GM21786 (cell line): ENCODE data around the gene TAMM41.
"Not testable (repeated sequence)": the region's sequence is repeated elsewhere in the genome, so short reads cannot be mapped to it uniquely, and the experiment has no call there.

Source experiments
- ATAC-seq: cut with Tn5 transposase; IDR thresholded peaks from one replicate; pipeline ENCODE4 v1.9.1; 2021; ENCODE audit not compliant: unreplicated experiment

Gene TAMM41

DNA sequence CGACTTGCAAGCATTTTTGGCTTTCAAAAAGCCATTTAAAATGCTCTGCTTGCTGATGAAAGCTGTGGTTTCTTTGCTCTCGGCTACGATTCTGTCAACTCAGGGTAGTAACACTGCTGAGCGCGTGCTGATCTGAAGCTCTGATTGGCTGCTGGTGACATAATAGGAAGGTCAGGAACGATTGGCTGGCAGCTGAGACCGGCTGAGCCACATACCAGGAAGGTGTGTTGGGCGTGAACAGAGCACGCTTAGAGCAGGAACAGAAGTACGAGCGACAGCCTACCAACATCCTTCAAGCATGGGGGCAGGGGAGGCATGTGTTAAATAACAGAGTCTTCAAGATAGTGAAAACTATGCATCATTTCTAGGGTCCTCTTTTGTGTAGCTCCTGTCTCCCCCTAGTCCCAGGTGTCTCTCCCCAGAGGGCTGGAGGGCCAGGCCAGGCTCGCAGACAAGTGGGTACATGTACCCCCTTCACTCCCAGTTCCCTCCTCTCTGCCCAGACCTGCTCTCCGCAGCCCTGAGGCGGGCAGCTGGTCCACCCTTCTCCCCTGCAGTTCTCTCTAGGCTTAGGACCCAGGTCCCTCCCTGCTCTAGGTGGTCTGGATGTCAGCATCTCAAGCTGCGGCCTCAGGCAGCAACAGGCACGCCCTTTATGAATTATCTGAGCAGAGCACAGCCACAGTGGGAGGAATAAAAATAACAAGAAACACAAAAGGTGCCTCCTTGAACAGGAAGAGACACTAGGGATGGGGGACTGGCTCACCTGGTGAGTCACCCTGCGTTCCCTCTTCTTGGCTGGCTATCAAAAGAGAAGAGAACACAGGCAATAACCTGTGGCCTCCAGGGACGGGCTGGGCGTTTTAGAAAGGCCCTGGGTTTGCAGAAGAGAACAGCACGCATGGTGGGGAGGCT lies 76.0 kb downstream of the TAMM41 start:
- peak; percentile 99 for ATAC-seq

DNA sequence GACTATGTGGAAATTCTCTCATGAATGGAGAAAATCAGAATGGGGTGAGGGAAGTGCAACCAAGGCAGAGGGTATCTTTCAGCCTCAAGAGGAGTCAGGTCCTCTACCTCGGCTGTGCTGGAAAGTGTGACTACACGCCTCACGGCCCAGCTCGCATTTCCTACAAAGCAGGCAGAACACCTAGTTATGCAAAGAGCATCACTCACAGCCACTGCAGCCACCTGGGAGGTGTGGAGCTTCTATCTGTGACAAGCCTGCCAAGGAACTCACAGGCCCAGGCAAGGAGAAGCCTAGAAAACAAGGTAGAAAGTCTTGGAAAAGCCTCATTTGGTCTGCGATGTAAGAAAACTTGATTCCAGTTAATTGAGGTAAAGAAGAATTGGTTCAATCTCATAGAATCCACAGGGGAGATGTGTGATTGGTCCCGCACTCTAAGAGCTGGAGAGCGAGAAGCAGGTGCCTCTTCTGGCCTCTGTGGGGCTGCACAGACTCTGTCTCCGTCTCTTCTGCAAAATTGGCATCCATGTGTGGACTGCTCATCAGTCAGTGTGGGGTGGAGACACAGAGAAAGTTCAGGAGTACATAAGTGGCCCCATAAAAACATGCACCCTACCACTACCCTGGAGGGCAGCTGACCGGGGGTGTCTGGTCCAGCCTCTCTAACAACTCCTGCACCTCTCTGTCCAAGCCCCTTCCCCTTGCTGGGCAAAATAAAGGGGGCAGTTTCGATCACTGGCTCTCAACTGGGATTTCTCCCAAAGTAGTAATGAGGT lies 76.8 kb downstream of the TAMM41 start:
- ATAC-seq: no peak

- no peak for ATAC-seq
These were observed 78.1 kb downstream of the TAMM41 start for GRCh38 chr3:11768604-11769003.

DNA sequence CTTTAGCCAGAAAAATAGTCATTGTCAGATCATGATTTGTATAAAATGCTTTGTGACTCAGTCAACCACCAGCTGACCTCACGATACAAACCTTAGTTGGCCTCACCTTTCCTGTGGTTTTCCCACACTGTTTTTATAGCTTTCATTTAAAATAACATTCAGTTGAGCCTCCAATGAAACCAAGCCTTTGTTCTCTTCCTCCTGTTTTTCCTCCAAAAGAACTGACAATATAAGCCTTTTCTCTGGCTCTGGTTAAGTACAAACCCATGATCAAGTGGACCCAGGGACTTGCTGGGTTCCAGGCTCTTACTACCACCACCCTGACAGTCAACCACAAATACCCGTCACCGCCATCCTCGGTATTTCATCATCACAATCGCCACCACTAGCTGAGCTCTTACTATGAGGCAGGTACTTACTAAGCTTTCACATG lies 81.7 kb downstream of the TAMM41 start:
- ATAC-seq: no peak

DNA sequence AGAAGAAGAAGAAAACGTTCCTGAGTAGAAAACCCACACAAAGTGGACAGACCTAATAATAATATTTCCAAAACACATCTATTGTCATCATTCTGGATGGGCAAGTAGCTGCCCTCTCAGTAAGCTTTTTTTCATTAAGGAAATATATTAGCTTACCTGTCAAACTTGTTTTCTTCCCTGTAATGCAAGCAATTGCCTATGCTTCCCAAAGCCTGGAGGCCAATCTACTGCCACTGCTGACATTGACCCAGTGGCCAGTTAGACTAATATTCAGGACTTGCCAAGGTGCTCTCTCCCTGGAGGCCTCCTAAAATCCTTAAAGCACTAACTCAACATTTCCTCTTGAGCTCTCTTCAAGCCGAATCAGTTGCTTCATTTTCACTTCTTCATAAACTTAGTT lies 86.7 kb downstream of the TAMM41 start:
- ATAC-seq: no peak

- ATAC-seq: no peak
These were observed 88.8 kb downstream of the TAMM41 start for GRCh38 chr3:11757929-11758328.

DNA sequence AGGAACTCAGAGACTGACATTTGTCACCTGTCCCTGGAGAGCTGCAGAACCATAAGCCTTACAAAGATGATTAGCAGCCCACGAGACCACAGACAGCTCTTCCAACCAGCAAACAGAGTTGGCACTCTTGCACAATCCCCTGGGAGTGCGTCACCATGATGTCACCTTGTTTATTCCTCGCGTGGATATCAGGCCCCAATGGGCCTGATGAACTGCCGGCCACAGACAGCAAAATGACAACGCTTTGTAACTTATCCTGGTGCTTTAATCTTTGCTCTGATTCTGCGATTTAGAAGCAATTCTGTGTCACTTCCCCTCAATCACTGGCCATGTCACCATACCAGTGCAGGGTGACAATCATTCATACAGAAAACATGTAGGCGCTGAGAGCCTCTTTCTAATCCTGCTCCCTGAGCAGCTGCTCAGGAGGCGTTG lies 89.2 kb downstream of the TAMM41 start:
- no peak for ATAC-seq

DNA sequence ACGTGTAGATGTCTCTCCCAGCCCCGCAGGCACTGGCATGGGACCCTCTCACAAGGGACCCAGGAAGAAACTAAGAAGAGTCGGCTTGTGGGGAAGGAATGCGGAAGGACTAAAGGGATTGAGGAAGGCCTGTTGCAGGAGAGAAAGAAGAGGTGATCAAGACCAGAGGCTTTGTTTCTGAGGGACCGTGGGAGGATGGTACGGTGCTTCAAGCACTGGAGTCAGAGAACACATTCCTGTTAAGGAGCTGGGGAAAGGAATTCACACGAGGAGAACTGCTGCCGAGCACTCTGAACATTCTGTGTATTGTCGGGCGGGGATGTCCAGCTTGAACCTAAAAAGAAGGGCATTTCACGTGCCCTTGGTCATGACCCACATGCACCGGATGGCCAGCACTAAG lies 91.4 kb downstream of the TAMM41 start:
- no peak for ATAC-seq

GRCh38 chr3:11752254-11752653 lies 94.4 kb downstream of the TAMM41 start:
- ATAC-seq: not testable (repeated sequence)

- ATAC-seq: not testable (repeated sequence)
These were observed 98.4 kb downstream of the TAMM41 start for GRCh38 chr3:11748306-11748705.
